Upper lobe of right lung (tissue), 1 donor: ENCODE data around the gene ECI1. TPM values are rescaled to one million over a fixed set of nuclear protein-coding genes. Genes with fewer than 3 reads are reported as not detected.
A peak's percentile ranks its signal among the peaks of the same experiment; 100 is the strongest.
"Not testable (repeated sequence)": the region's sequence is repeated elsewhere in the genome, so short reads cannot be mapped to it uniquely, and the experiment has no call there.

ENCODE experiments used
- ATAC-seq: fragments of 200-7000 bp; cut with Tn5 transposase; one replicate; pipeline ENCODE4 v1.9.1; 2020; ENCODE audit warnings: mild to moderate bottlenecking, moderate library complexity
- DNase-seq: peaks from one replicate; pipeline ENCODE4 v3.0.0-alpha.2; 2020
- H3K27ac ChIP-seq: fragments of 200-600 bp; one replicate; pipeline ENCODE4 v1.8.0; 2022
- H3K27me3 ChIP-seq: fragments of 200-600 bp; one replicate; pipeline ENCODE4 v1.8.0; 2022; ENCODE audit warnings: mild to moderate bottlenecking
- H3K36me3 ChIP-seq: fragments of 200-600 bp; one replicate; pipeline ENCODE4 v1.8.0; 2022
- H3K4me1 ChIP-seq: fragments of 200-600 bp; one replicate; pipeline ENCODE4 v1.8.0; 2022
- H3K4me3 ChIP-seq: fragments of 200-600 bp; one replicate; pipeline ENCODE4 v1.8.0; 2022; ENCODE audit warnings: mild to moderate bottlenecking
- H3K9me3 ChIP-seq: fragments of 200-600 bp; one replicate; pipeline ENCODE4 v1.8.0; 2022
- intact Hi-C: fragments of 100-400 bp; cut with DNase I; formaldehyde crosslinking; loops from one replicate; pipeline ENCODE4 v1.11.0; 2022
- total RNA-seq: library from RNA; stranded (reverse); fragmentation: NEBNext Ultra II Directional; extraction: Animal tissue kit (Norgen Biotek cat#: 25700); gene quantifications from one replicate; pipeline ENCODE4 v1.2.1, GENCODE V29; 2021
- TF ChIP-seq, protein P1 (sequence below): fragments of 200-600 bp; IDR thresholded peaks from one replicate; pipeline ENCODE4 v1.8.0; 2022; ENCODE audit warnings: antibody characterized with exemption
- donor health status: DM: no; HTN: yes; CAD: no; lungs with severe emphysema.

The ECI1 gene
- total RNA-seq, 1 donor from 2014 or later: 46.2 TPM

DNA sequence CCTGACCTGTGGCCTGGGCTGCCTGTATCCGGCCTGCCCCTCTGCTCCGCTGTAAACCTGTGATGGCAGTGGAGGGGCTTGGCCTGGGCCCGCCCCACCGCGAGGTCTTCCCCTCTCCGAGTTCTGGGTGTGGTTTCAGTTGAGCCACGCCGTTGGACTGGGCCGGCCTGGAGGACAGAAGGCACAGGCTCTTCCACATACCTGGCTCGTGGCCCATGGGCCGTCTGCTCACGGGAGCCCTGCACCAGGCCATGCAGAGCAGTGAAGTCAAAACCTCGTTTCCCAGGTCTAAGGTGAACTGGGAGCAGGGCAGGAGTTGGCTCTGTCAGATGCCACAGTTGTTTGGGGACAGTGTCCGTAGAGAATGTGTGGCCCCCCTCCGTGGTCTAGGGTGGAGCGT, 22.1 kb upstream of the ECI1 start:
- intact Hi-C loops: no loop called here
- TF ChIP-seq, protein P1, sequence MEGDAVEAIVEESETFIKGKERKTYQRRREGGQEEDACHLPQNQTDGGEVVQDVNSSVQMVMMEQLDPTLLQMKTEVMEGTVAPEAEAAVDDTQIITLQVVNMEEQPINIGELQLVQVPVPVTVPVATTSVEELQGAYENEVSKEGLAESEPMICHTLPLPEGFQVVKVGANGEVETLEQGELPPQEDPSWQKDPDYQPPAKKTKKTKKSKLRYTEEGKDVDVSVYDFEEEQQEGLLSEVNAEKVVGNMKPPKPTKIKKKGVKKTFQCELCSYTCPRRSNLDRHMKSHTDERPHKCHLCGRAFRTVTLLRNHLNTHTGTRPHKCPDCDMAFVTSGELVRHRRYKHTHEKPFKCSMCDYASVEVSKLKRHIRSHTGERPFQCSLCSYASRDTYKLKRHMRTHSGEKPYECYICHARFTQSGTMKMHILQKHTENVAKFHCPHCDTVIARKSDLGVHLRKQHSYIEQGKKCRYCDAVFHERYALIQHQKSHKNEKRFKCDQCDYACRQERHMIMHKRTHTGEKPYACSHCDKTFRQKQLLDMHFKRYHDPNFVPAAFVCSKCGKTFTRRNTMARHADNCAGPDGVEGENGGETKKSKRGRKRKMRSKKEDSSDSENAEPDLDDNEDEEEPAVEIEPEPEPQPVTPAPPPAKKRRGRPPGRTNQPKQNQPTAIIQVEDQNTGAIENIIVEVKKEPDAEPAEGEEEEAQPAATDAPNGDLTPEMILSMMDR: no peak
- no peak overlapping the region for H3K27ac ChIP-seq
- no peaks in the 10 kb centered on the region for H3K27me3 ChIP-seq
- H3K4me1 ChIP-seq: peaks cover 13% of the 10 kb centered on the region
- H3K4me3 ChIP-seq: no peak overlapping the region
- ATAC-seq: peak; percentile 9
- peak; percentile 83 for DNase-seq
- no peaks in the 10 kb centered on the region for H3K9me3 ChIP-seq
- peaks cover 21% of the 10 kb centered on the region for H3K36me3 ChIP-seq

DNA sequence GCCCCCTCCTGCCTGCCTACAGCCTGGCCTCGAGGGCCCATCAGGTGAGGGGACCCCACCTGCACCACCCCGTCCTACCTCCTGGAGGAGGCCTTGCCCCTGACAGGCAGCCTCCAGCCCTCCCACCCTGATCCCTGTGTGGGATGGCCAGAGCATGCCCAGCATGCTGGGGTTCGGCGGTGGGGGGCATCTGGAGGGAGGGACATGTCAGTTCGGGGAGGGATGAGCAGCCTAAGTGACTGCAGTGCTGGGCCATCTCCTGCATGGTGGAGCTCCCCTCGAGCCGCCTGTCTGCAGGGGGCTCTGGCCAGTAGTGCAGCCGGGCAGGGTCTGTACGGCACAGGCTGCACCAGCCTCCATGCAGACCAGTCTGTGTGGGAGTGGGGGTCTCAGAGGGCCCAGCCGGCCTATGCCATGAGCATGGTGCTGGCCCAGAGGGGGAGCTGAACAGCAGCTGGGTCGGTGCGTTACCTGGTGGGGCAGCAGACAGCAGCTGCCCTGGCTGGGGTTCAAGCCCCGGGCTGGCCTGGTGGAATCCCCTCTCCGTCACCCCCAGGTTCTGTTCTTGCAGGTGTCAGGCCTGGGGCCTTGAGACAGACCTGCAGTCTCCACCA, 20.6 kb upstream of the ECI1 start:
- no peak for ATAC-seq
- TF ChIP-seq, protein P1: no peak
- peak; percentile 76 for DNase-seq
- Histone ChIP-seq H3K4me1 (peaks cover 14% of the 10 kb centered on the region), H3K27me3 (no peaks in the 10 kb centered on the region), H3K9me3 (no peaks in the 10 kb centered on the region), H3K27ac (no peak overlapping the region), H3K36me3 (peaks cover 7% of the 10 kb centered on the region), H3K4me3 (no peak overlapping the region)
- intact Hi-C loops: no loop called here

DNA sequence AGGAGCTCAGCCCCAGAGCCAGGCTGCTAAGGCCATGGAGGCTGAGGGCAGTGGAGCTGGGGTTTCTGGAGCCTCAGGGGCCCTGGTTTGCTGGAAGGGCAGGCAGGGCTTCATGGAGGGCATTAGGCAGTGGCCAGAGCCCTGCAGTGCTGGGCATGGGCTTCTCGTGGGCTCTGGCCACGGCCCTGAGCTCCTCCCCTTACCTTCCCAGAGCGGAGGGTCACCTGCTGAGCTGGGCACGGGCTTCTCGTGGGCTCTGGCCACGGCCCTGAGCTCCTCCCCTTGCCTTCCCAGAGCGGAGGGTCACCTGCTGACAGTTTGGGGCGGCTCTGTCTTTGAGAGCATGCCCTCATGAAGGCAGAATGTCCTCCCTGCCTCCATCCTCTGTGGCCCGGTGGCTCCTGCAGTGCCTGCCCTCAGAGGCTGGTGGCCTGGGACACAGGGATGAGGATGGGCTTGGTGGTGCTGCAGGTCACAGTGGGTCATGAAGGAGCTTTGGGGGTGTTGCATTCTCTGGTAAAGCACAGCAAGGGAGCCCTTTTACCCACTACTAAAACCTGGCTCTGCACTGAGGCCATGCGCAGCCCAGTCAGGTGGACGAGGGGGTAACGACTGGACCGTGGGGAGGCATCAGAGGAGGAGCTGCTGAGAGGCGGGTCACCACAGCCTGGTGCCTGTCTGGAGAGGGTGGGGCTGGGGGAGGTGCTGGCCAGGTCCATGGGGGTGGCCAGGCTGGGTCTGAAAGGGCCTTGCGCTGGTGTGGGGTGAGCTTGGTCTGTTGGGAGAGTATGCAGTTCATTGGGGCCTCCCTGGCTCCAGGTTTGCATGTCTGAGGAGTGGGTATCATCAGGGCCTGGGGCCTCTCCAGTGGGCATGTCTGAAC, 19.4 kb upstream of the ECI1 start:
- ATAC-seq (peak; percentile 0), DNase-seq (peak; percentile 79)
- Histone ChIP-seq H3K9me3 (no peaks in the 10 kb centered on the region), H3K27ac (no peak overlapping the region), H3K4me3 (no peak overlapping the region), H3K4me1 (peaks cover 22% of the 10 kb centered on the region), H3K27me3 (no peaks in the 10 kb centered on the region), H3K36me3 (no peaks in the 10 kb centered on the region)
- TF ChIP-seq, protein P1: no peak
- intact Hi-C loops: no loop called here

DNA sequence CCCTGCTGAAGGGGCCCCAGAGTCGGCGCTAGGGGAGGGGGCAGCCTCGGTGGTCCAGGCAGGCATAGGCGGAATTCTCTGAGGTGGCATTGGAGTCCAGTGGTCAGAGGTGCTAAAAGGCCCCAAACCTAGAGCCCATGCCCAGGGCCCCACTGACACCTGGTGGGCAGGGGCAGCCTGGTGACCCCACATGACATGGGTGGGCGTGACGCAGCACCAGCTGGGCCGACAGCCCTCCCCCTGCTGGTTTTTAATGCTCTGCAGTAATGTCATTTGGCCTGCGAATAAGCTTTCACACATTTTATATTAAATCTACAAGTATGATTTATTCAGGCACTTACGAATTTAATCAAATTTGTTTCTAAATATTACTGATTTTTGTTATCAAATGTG, 18.7 kb upstream of the ECI1 start:
- peaks cover 29% of the 10 kb centered on the region for H3K4me1 ChIP-seq

DNA sequence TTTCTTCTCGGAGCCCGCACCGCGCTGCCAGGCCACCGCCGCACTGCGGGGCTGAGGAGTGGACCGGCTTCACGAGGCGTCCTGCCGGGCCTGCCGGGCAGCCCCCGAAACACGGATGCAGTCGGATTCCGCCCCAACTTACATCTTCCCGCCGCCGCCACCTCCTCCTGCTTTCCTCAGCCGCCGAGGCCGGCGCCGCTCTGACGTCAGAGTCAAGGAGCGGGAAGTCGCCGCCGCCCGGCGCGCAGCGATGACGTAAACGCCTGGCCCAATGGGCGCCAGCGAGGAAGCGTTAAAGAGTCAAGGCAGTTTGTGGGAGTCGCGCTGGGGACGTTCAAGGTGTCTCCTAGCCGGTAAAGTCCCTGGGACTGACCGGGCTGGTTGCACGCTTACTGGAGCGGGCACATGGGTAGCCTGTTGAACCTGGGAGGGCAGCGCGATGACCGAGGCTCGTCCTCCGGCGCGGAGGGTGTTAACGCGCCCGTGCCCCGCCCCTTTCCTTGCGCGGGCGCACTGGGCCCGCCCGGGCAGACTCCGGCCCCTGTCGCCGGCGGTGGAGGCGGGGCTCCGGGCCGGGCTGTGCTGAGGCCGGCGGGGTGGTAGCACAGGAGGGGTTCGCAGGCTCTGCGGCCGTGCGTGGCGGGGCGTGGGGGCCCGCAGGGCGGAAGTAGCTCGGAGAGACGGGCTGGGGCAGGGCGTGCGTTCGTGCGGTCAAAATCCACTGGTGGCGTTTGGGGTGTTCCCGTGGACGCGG, 16.7 kb upstream of the ECI1 start, which contains the start of gene RNPS1:
TSS of gene RNPS1 (minus strand) at position 214 of the 754 bp plus-strand sequence. CDS start 3,483 bp downstream, outside the sequence.
- peak within 1 kb of the TSS; percentile 97 for H3K27ac ChIP-seq
- intact Hi-C loops: no loop called here
- TF ChIP-seq, protein P1: no peak
- no peaks in the 10 kb centered on the region for H3K27me3 ChIP-seq
- H3K36me3 ChIP-seq: peaks cover 16% of the 10 kb centered on the region
- ATAC-seq (peak; percentile 88), DNase-seq (peak; percentile 99)
- no peaks in the 10 kb centered on the region for H3K9me3 ChIP-seq
- H3K4me3 ChIP-seq: peak within 1 kb of the TSS; percentile 91
- peaks cover 31% of the 10 kb centered on the region for H3K4me1 ChIP-seq

More for the DNA sequence above, 18.7 kb upstream of the ECI1 start:
- intact Hi-C loops: no loop called here
- no peaks in the 10 kb centered on the region for H3K27me3 ChIP-seq
- TF ChIP-seq, protein P1: no peak
- H3K4me3 ChIP-seq: no peak overlapping the region
- no peak overlapping the region for H3K27ac ChIP-seq
- DNase-seq (no peak), ATAC-seq (no peak)
- H3K9me3 ChIP-seq: no peaks in the 10 kb centered on the region
- peaks cover 2% of the 10 kb centered on the region for H3K36me3 ChIP-seq

DNA sequence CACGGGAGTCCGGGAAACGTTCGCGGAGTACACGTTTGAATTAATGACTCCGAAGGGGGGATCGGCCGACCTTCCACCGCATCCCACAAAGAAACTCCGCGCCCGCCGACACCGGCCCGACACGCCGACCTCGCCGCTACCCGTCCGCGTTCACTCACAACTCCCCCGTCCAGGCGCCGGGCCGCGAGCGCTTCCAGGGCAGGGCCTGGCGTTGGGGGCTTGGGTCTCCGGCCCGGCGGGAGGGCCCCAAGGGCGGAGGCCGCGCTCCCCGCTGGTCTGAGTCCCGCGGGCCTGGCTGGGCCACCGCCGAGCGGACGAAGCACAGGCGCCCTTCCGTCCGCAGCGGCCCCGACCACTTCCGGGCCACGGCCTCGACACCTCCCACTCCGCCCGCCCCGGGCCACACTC, 16.1 kb upstream of the ECI1 start:
- H3K9me3 ChIP-seq, DNase-seq, H3K27me3 ChIP-seq, intact Hi-C loops: not testable (repeated sequence)
- Histone ChIP-seq H3K27ac (peak overlapping the region; percentile 97), H3K4me3 (peak overlapping the region; percentile 91), H3K36me3 (peaks cover 22% of the 10 kb centered on the region), H3K4me1 (peaks cover 31% of the 10 kb centered on the region)
- peak; percentile 71 for ATAC-seq

DNA sequence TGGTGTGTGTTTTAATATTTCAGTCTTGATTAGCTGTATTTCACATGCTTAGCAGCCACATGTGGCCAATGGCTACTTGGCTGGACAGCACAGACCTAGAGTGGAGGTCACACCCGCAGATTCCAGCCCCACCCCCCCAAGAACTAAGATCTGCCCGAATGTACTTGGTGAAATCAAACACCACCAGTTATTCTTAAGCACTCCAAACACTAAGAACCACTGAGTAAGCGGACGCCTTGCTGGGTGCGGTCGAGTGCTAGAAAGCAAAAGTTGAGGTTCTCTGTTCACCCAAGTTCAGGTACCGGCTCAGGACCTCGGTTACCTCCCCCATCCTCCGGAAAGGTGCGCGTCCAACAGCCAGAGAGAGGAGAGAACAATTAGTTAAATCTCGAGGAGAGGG, 15.5 kb upstream of the ECI1 start:
- intact Hi-C loops, H3K9me3 ChIP-seq, DNase-seq, H3K27me3 ChIP-seq, ATAC-seq, H3K27ac ChIP-seq: not testable (repeated sequence)
- peaks cover 28% of the 10 kb centered on the region for H3K36me3 ChIP-seq
- peak overlapping the region; percentile 91 for H3K4me3 ChIP-seq
- peaks cover 31% of the 10 kb centered on the region for H3K4me1 ChIP-seq

DNA sequence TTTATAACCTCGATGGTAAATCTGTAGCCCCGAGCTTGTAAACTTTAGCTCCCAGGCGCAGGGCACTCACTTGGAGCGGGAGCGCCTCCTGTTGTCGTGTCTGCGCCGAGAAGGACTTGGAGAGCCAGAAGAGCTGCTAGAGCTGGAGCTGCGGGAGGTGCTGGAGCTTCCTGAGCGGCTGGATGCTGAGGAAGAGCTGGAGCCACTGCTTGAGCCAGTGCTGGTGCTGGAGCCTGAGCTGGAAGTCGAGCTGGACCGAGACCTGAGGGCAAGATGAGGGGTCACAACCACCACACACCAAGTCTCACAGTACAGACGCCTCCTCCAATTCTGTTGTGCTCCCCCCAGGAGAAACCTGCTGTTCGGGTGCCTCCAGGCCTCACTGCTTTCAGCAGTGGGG, 11.6 kb upstream of the ECI1 start:
- H3K4me3 ChIP-seq, H3K27me3 ChIP-seq, DNase-seq, H3K27ac ChIP-seq, intact Hi-C loops, ATAC-seq, H3K9me3 ChIP-seq: not testable (repeated sequence)
- Histone ChIP-seq H3K36me3 (peaks cover 67% of the 10 kb centered on the region), H3K4me1 (peaks cover 17% of the 10 kb centered on the region)
